HepG2 (cell line): ENCODE data around the gene MUC13. TPM values are rescaled to one million over a fixed set of nuclear protein-coding genes. Genes with fewer than 3 reads are reported as not detected.

Experiments used
- ATF3 ChIP-seq: sonication (generic); formaldehyde crosslinking; IDR thresholded peaks from 2 replicates; pipeline ENCODE4 v1.4.0; 2020; ENCODE audit warnings: missing genetic modification reagents
- CCDC6 ChIP-seq: sonication (generic); formaldehyde crosslinking; IDR thresholded peaks from 2 replicates; pipeline ENCODE4 v1.8.1; 2022; ENCODE audit warnings: mild to moderate bottlenecking, missing genetic modification reagents, moderate library complexity
- CREB1 ChIP-seq, 2 experiments: fragments of 450-650 bp in 1 of 2; IDR thresholded peaks; 2 replicates each; pipeline ENCODE4 v1.6.1; 2016 to 2017; ENCODE audit warnings: control low read depth in 1 of 2, mild to moderate bottlenecking in 1 of 2, missing compliant biosample characterization in 1 of 2, missing genetic modification characterization in 1 of 2
- GMEB2 ChIP-seq: IDR thresholded peaks from 2 replicates; pipeline ENCODE4 v1.6.1; 2016; ENCODE audit warnings: missing biosample characterization, missing genetic modification reagents, low read depth
- KDM5B ChIP-seq: sonication (generic); formaldehyde crosslinking; IDR thresholded peaks from 2 replicates; pipeline ENCODE4 v1.4.0; 2020; ENCODE audit warnings: missing genetic modification reagents, mild to moderate bottlenecking, borderline replicate concordance
- LBX2 ChIP-seq: sonication (generic); formaldehyde crosslinking; IDR thresholded peaks from 2 replicates; pipeline ENCODE4 v1.5.0; 2020; ENCODE audit warnings: missing genetic modification reagents, mild to moderate bottlenecking, borderline replicate concordance
- LCORL ChIP-seq, 2 experiments: fragments of 450-650 bp in 1 of 2; sonication (generic) in 1 of 2; formaldehyde crosslinking in 1 of 2; IDR thresholded peaks; 2 replicates each; pipeline versions ENCODE4 v1.5.0 to v1.6.1; 2017 to 2020; ENCODE audit warnings: antibody characterized with exemption in 1 of 2, missing genetic modification reagents in 1 of 2
- MEIS1 ChIP-seq: sonication (generic); formaldehyde crosslinking; IDR thresholded peaks from 2 replicates; pipeline ENCODE4 v1.9.0; 2021; ENCODE audit warnings: mild to moderate bottlenecking, missing genetic modification reagents, moderate library complexity, borderline replicate concordance
- NCOA2 ChIP-seq: sonication (generic); formaldehyde crosslinking; IDR thresholded peaks from 2 replicates; pipeline ENCODE4 v1.8.0; 2022; ENCODE audit warnings: inconsistent platforms
- PRDM4 ChIP-seq: sonication (generic); formaldehyde crosslinking; IDR thresholded peaks from 2 replicates; pipeline ENCODE4 v1.9.0; 2021; ENCODE audit warnings: missing genetic modification reagents, borderline replicate concordance
- PREB ChIP-seq: sonication (generic); formaldehyde crosslinking; IDR thresholded peaks from 2 replicates; pipeline ENCODE4 v1.4.0; 2020; ENCODE audit warnings: missing genetic modification reagents
- RARA ChIP-seq: IDR thresholded peaks from 2 replicates; pipeline ENCODE4 v1.6.1; 2016; ENCODE audit warnings: missing genetic modification reagents, missing compliant biosample characterization
- RBM22 ChIP-seq: fragments of 200-400 bp; formaldehyde crosslinking; optimal IDR thresholded peaks from 2 replicates; pipeline ENCODE3; 2017; ENCODE audit warnings: mild to moderate bottlenecking, low read length, moderate library complexity
- RCOR2 ChIP-seq: IDR thresholded peaks from 2 replicates; pipeline ENCODE4 v1.6.1; 2016; ENCODE audit warnings: missing biosample characterization, missing genetic modification reagents
- RXRA ChIP-seq: sonication (generic); formaldehyde crosslinking; IDR thresholded peaks from 2 replicates; pipeline ENCODE4 v1.5.1; 2020; ENCODE audit warnings: missing genetic modification reagents
- SAP130 ChIP-seq: IDR thresholded peaks from 2 replicates; pipeline ENCODE4 v1.6.1; 2016; ENCODE audit warnings: low read depth
- SMAD3 ChIP-seq: sonication (generic); formaldehyde crosslinking; IDR thresholded peaks from 2 replicates; pipeline ENCODE4 v1.4.0; 2020; ENCODE audit warnings: missing genetic modification reagents
- TCF7 ChIP-seq: sonication (generic); IDR thresholded peaks from 2 replicates; pipeline ENCODE4 v1.6.1; 2016; ENCODE audit warnings: antibody characterized with exemption, low read depth
- ZIK1 ChIP-seq: sonication (generic); formaldehyde crosslinking; IDR thresholded peaks from 2 replicates; pipeline ENCODE4 v1.5.0; 2020; ENCODE audit warnings: mild to moderate bottlenecking, low read depth, missing genetic modification reagents, borderline replicate concordance
- ZMYM3 ChIP-seq: sonication (generic); formaldehyde crosslinking; IDR thresholded peaks from 2 replicates; pipeline ENCODE4 v1.5.1; 2020; ENCODE audit warnings: mild to moderate bottlenecking, missing genetic modification reagents
- ZNF256 ChIP-seq: sonication (generic); formaldehyde crosslinking; conservative IDR thresholded peaks from 2 replicates; pipeline ENCODE4 v1.4.0; 2020; ENCODE audit warnings: missing genetic modification reagents
- ZNF317 ChIP-seq: sonication (generic); formaldehyde crosslinking; IDR thresholded peaks from 2 replicates; pipeline ENCODE4 v1.5.0; 2020; ENCODE audit warnings: mild to moderate bottlenecking, missing genetic modification reagents
- polyA plus RNA-seq, 8 experiments: library from polyadenylated mRNA; depleted of rRNA in 3 of 8; stranded (reverse) in 7 of 8; unstranded in 1 of 8; fragments of >200 nt; fragmentation: Illumina TruSeq in 4 of 8; extraction: Trizol in 4 of 8; gene quantifications; 2 replicates each; pipeline versions ENCODE4 v1.2.1 to v1.2.3, GENCODE V29; 2011 to 2016; ENCODE audit warnings: low read depth in 4 of 8, missing spikeins in 1 of 8, mixed read lengths in 1 of 8; ENCODE audit not compliant: insufficient read depth in 1 of 8
- total RNA-seq, 5 experiments: library from RNA; depleted of rRNA; stranded (reverse); fragments of >200 nt; fragmentation: Illumina TruSeq; extraction: Trizol; gene quantifications; 2 replicates each; pipeline ENCODE4 v1.2.3, GENCODE V29; 2016; ENCODE audit warnings: low read depth in 1 of 5

The MUC13 gene
- total and polyA plus RNA-seq, 2 of the 13 experiments (the other 11 are each of a cell fraction or from before 2014, with no cell fraction given) = 0.04 to 1.2 TPM

GRCh38 chr3:124878561-124879336 lies 55.8 kb downstream of the MUC13 start (continued):
- TF ChIP-seq RXRA (CRISPR knock-in tag) = peak; percentile 71; the same call in 1 of the 2 replicates
- peak; percentile 80 for TF ChIP-seq SAP130 (CRISPR knock-in tag)
- 0 out of 2 replicates have a peak, but pooled peaks have one; percentile 55 for TF ChIP-seq RCOR2
- no peak for TF ChIP-seq GMEB2 (CRISPR knock-in tag)
- TF ChIP-seq ZNF317 = peak; percentile 56; the same call in 1 of the 2 replicates
- peak; percentile 74 for TF ChIP-seq NCOA2 (CRISPR knock-in tag)
- 0 out of 2 replicates have a peak, but pooled peaks have one; percentile 50 for TF ChIP-seq SMAD3 (CRISPR knock-in tag)
- TF ChIP-seq TCF7 = peak; percentile 59
- peak; percentile 52; the same call in 1 of the 2 replicates for TF ChIP-seq CREB1 (IDR thresholded peaks at IDR 0.05)
- peak; percentile 53 for TF ChIP-seq CREB1 (CRISPR knock-in tag; IDR thresholded peaks at IDR 0.05)
- no peak for TF ChIP-seq PREB
- no peak for TF ChIP-seq ZNF256 (CRISPR knock-in tag)
- TF ChIP-seq ZIK1 (CRISPR knock-in tag) = no peak
- peak; percentile 35; the same call in 1 of the 2 replicates for TF ChIP-seq LCORL (IDR thresholded peaks at IDR 0.05)
- TF ChIP-seq LCORL (CRISPR knock-in tag; IDR thresholded peaks at IDR 0.05) = peak; percentile 63; the same call in 1 of the 2 replicates
- peak; percentile 76 for TF ChIP-seq ATF3 (CRISPR knock-in tag)
- no peak for TF ChIP-seq PRDM4 (CRISPR knock-in tag)
- peak; percentile 61; the same call in 1 of the 2 replicates for TF ChIP-seq ZMYM3 (CRISPR knock-in tag)
- TF ChIP-seq RARA (CRISPR knock-in tag) = peak; percentile 94
- TF ChIP-seq LBX2 (CRISPR knock-in tag) = no peak
- TF ChIP-seq KDM5B (CRISPR knock-in tag) = no peak
- TF ChIP-seq MEIS1 = 0 out of 2 replicates have a peak, but pooled peaks have one; percentile 11
- 0 out of 2 replicates have a peak, but pooled peaks have one; percentile 50 for TF ChIP-seq CCDC6
- TF ChIP-seq RBM22 = no peak
